GM06990 (cell line): ENCODE data around the gene CDX2.

ENCODE experiments used
- DNase-seq: peaks from one replicate; pipeline ENCODE4 v3.0.0-alpha.2; 2011; ENCODE audit not compliant: insufficient read length; ENCODE audit errors: extremely low read depth
- H3K27me3 ChIP-seq: replicated peaks from 2 replicates; pipeline ENCODE4 v1.6.0; 2011; ENCODE audit warnings: low read length; ENCODE audit not compliant: control insufficient read depth, insufficient read depth
- H3K36me3 ChIP-seq: 2 replicates; pipeline ENCODE4 v1.5.1; 2011; ENCODE audit warnings: low read length; ENCODE audit not compliant: control insufficient read depth, insufficient read depth
- H3K4me3 ChIP-seq: replicated peaks from 2 replicates; pipeline ENCODE4 v1.5.1; 2011; ENCODE audit warnings: low read depth, mild to moderate bottlenecking, control low read depth, low read length
- CTCF ChIP-seq: IDR thresholded peaks from 2 replicates; pipeline ENCODE4 v1.5.1; 2011; ENCODE audit warnings: low read length, control low read depth, mild to moderate bottlenecking, inconsistent platforms; ENCODE audit not compliant: insufficient read depth, poor library complexity, severe bottlenecking

Gene CDX2

GRCh38 chr13:27953676-27954405 is 15.3 kb downstream of the CDX2 start:
- Histone ChIP-seq H3K4me3 (peak overlapping the region; percentile 16), H3K36me3 (no peaks in the 10 kb centered on the region), H3K27me3 (no peaks in the 10 kb centered on the region; the same call in 1 of the 2 replicates)
- TF ChIP-seq CTCF, result peak; percentile 56
- DNase-seq, result peak; percentile 80

GRCh38 chr13:27952876-27953675 is 16.0 kb downstream of the CDX2 start:
- peak overlapping the region; percentile 16 for H3K4me3 ChIP-seq
- TF ChIP-seq CTCF, result no peak
- H3K27me3 ChIP-seq, result no peaks in the 10 kb centered on the region; the same call in 1 of the 2 replicates
- no peaks in the 10 kb centered on the region for H3K36me3 ChIP-seq
- DNase-seq, result no peak

GRCh38 chr13:27942972-27943371 is 26.1 kb downstream of the CDX2 start:
- no peak for DNase-seq
- H3K4me3 ChIP-seq, result no peak overlapping the region
- TF ChIP-seq CTCF, result no peak
- no peaks in the 10 kb centered on the region; the same call in 1 of the 2 replicates for H3K27me3 ChIP-seq
- H3K36me3 ChIP-seq, result no peaks in the 10 kb centered on the region

- DNase-seq, result no peak
- H3K27me3 ChIP-seq, result peaks cover 2% of the 10 kb centered on the region
- H3K36me3 ChIP-seq, result no peaks in the 10 kb centered on the region
- no peak overlapping the region for H3K4me3 ChIP-seq
- no peak for TF ChIP-seq CTCF
These were observed 35.4 kb downstream of the CDX2 start for GRCh38 chr13:27933580-27934328.

- DNase-seq, result no peak
These were observed 36.0 kb downstream of the CDX2 start for GRCh38 chr13:27933118-27933517.

More at GRCh38 chr13:27933118-27933517, 36.0 kb downstream of the CDX2 start:
- Histone ChIP-seq H3K4me3 (no peak overlapping the region), H3K36me3 (no peaks in the 10 kb centered on the region), H3K27me3 (peaks cover 2% of the 10 kb centered on the region)
- TF ChIP-seq CTCF, result no peak
